OCI-LY7 (cell line): Measurements from ENCODE around the gene SPG7. TPM values are rescaled to one million over a fixed set of nuclear protein-coding genes. Genes with fewer than 3 reads are reported as not detected.

Experiments used
- BruUV-seq: library from RNA; stranded (reverse); fragments of 400-500 nt; replicated peaks from 2 replicates; lab custom pipeline; 2021; lab: Mats Ljungman, UMichigan
- CTCF ChIA-PET: fragments of 300-600 bp; sonication (Branson Sonifier 250); formaldehyde crosslinking; loops from one replicate; lab custom pipeline; 2022; ENCODE audit warnings: antibody characterized with exemption; ENCODE audit not compliant: unreplicated experiment; lab: Charles Lee
- POLR2A ChIA-PET: fragments of 300-600 bp; sonication (Branson Sonifier 250); formaldehyde crosslinking; loops from one replicate; lab custom pipeline; 2022; ENCODE audit warnings: antibody characterized with exemption; lab: Charles Lee
- DNase-seq: peaks from one replicate; pipeline ENCODE4 v3.0.0-alpha.2; 2015; ENCODE audit warnings: low spot score
- H2AFZ ChIP-seq: fragments of 200-600 bp; sonication (generic), shearing (Covaris generic); 2 replicates; pipeline ENCODE4 v1.6.1; 2014; ENCODE audit warnings: mild to moderate bottlenecking, antibody characterized with exemption, low read length, moderate library complexity
- H3K27ac ChIP-seq: fragments of 200-600 bp; sonication (generic); 2 replicates; pipeline ENCODE4 v1.5.1; 2014; ENCODE audit warnings: mixed run types, low read depth, mild to moderate bottlenecking, moderate library complexity, low read length, inconsistent platforms; ENCODE audit not compliant: poor library complexity, severe bottlenecking
- H3K36me3 ChIP-seq: fragments of 200-600 bp; sonication (generic); 2 replicates; pipeline ENCODE4 v1.6.1; 2014; ENCODE audit warnings: mild to moderate bottlenecking, antibody characterized with exemption, low read length, moderate library complexity, mixed read lengths; ENCODE audit not compliant: insufficient read depth
- H3K4me1 ChIP-seq: fragments of 200-600 bp; sonication (generic); 2 replicates; pipeline ENCODE4 v1.5.1; 2014; ENCODE audit warnings: mild to moderate bottlenecking, low read length; ENCODE audit not compliant: insufficient read depth, poor library complexity, severe bottlenecking
- H3K4me2 ChIP-seq: fragments of 200-600 bp; sonication (generic); 2 replicates; pipeline ENCODE4 v1.6.1; 2014; ENCODE audit warnings: mild to moderate bottlenecking, low read length
- H3K4me3 ChIP-seq: fragments of 200-600 bp; sonication (generic); 2 replicates; pipeline ENCODE4 v1.5.1; 2014; ENCODE audit warnings: mild to moderate bottlenecking, low read depth, low read length; ENCODE audit not compliant: poor library complexity, severe bottlenecking
- H3K79me2 ChIP-seq: fragments of 200-600 bp; sonication (generic); 2 replicates; pipeline ENCODE4 v1.6.1; 2016; ENCODE audit warnings: low read depth, mild to moderate bottlenecking, low read length, moderate library complexity, mixed read lengths; ENCODE audit not compliant: insufficient read depth
- H3K9me2 ChIP-seq: fragments of 200-600 bp; sonication (generic); 2 replicates; pipeline ENCODE4 v1.6.1; 2016; ENCODE audit warnings: mild to moderate bottlenecking, low read length, mixed read lengths; ENCODE audit not compliant: insufficient read depth
- H3K9me3 ChIP-seq: fragments of 200-600 bp; sonication (generic); 2 replicates; pipeline ENCODE4 v1.6.1; 2014; ENCODE audit warnings: mild to moderate bottlenecking, mixed run types, low read length, mixed read lengths
- H4K20me1 ChIP-seq: fragments of 200-600 bp; sonication (generic); 2 replicates; pipeline ENCODE4 v1.6.1; 2014; ENCODE audit warnings: mild to moderate bottlenecking, antibody characterized with exemption, low read length, moderate library complexity, mixed read lengths; ENCODE audit not compliant: insufficient read depth
- EZH2phosphoT487 ChIP-seq: fragments of 200-600 bp; sonication (generic); IDR thresholded peaks from 2 replicates; pipeline ENCODE4 v1.6.1; 2018; ENCODE audit warnings: low read depth, borderline replicate concordance, mild to moderate bottlenecking, mixed run types, antibody characterized with exemption, low read length, moderate library complexity, mixed read lengths
- intact Hi-C: fragments of 100-400 bp; cut with micrococcal nuclease; formaldehyde crosslinking; loops from one replicate; pipeline ENCODE4 v1.10.0; 2022; ENCODE audit not compliant: unreplicated experiment
- total RNA-seq, 2 experiments: library from RNA; depleted of rRNA in 1 of 2; stranded (reverse); fragments of >200 nt in 1 of 2; shearing (Covaris generic) in 1 of 2; gene quantifications; 2 replicates each; pipeline ENCODE4 v1.2.3, GENCODE V29; 2014 to 2022
- TF ChIP-seq, protein P1 (sequence below): fragments of 200-600 bp; sonication (generic); conservative IDR thresholded peaks from 2 replicates; pipeline ENCODE4 v1.5.1; 2014; ENCODE audit warnings: mild to moderate bottlenecking, antibody characterized with exemption, low read length, moderate library complexity, mixed read lengths

Gene SPG7
- total RNA-seq, 2 experiments from 2014 or later: 92.7 to 121 TPM

DNA sequence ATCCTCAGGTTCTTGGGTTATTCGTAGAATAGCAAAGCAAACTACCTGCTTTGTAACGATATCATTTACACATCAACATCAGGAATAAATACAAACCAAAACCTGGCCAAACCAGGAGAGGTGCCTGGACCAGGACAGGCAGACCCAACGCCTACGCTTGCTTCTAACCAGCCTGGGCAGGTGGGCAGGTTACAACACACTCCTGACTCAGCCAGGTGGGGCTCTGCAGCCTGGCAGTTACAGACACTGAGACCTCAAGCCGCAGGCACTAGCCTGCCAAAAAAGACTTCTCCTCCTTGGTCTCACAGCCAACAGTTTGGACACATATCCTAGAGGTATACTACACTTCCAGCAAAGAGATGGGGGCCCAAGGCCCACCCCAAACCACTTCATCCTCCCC, 31.8 kb upstream of the SPG7 start:
- POLR2A ChIA-PET: interaction anchor here (0.9 to 1.2 kb wide), 3 partner anchors 10 to 19 kb away, joined by 4 to 7 read pairs (median 4); no protein-coding TSS in a partner anchor
- CTCF ChIA-PET: no interaction called here
- H3K4me1 ChIP-seq: peaks cover 80% of the 10 kb centered on the region
- no TSS peak for BruUV-seq
- peak overlapping the region; percentile 73 for H3K27ac ChIP-seq
- TF ChIP-seq, protein P1, sequence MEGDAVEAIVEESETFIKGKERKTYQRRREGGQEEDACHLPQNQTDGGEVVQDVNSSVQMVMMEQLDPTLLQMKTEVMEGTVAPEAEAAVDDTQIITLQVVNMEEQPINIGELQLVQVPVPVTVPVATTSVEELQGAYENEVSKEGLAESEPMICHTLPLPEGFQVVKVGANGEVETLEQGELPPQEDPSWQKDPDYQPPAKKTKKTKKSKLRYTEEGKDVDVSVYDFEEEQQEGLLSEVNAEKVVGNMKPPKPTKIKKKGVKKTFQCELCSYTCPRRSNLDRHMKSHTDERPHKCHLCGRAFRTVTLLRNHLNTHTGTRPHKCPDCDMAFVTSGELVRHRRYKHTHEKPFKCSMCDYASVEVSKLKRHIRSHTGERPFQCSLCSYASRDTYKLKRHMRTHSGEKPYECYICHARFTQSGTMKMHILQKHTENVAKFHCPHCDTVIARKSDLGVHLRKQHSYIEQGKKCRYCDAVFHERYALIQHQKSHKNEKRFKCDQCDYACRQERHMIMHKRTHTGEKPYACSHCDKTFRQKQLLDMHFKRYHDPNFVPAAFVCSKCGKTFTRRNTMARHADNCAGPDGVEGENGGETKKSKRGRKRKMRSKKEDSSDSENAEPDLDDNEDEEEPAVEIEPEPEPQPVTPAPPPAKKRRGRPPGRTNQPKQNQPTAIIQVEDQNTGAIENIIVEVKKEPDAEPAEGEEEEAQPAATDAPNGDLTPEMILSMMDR: no peak
- TF ChIP-seq EZH2phosphoT487: no peak
- no peak overlapping the region for H2AFZ ChIP-seq
- H3K79me2 ChIP-seq: peaks cover 100% of the 10 kb centered on the region
- H4K20me1 ChIP-seq: peaks cover 73% of the 10 kb centered on the region
- H3K9me2 ChIP-seq: no peaks in the 10 kb centered on the region
- intact Hi-C loops: no loop called here
- no peaks in the 10 kb centered on the region for H3K9me3 ChIP-seq
- peak overlapping the region; percentile 67 for H3K4me2 ChIP-seq
- H3K4me3 ChIP-seq: peak overlapping the region; percentile 43
- no peak for DNase-seq
- H3K36me3 ChIP-seq: peaks cover 45% of the 10 kb centered on the region

DNA sequence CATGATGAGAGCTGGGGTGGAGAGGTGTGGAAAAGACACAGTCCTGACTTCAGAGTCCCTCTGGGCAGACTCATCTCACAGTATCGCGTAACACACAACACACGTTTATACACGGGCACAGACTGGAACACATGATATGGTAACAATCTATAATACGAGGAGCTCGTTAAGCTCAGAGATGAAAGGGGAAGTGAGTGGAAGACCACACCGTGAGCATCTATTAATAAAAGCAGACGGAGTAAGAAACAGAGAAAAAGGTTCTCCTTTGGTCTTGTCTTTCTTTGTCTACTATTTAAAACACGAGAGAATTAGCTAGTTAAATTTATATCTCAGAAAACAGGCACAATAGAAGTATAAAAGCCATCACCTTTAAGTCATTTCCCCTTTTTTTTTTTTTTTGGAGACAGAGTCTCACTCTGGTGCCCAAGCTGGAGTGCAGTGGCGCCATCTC, 31.4 kb upstream of the SPG7 start:
- ChIA-PET POLR2A (interaction anchor here (0.6 to 1.2 kb wide), 4 partner anchors 10 to 163 kb away, joined by 3 to 7 read pairs (median 4); no protein-coding TSS in a partner anchor), CTCF (no interaction called here)
- H3K9me2 ChIP-seq: no peaks in the 10 kb centered on the region
- peaks cover 100% of the 10 kb centered on the region for H3K79me2 ChIP-seq
- peak; percentile 76 for DNase-seq
- peak overlapping the region; percentile 73 for H3K27ac ChIP-seq
- peaks cover 85% of the 10 kb centered on the region for H3K4me1 ChIP-seq
- H3K36me3 ChIP-seq: peaks cover 47% of the 10 kb centered on the region
- H3K9me3 ChIP-seq: no peaks in the 10 kb centered on the region
- BruUV-seq: no TSS peak
- peaks cover 76% of the 10 kb centered on the region for H4K20me1 ChIP-seq
- peak overlapping the region; percentile 67 for H3K4me2 ChIP-seq
- TF ChIP-seq, protein P1: peak; percentile 47; the same call in 1 of the 2 replicates
- TF ChIP-seq EZH2phosphoT487: no peak
- intact Hi-C loops: no loop called here
- no peak overlapping the region for H2AFZ ChIP-seq
- peak overlapping the region; percentile 43 for H3K4me3 ChIP-seq

DNA sequence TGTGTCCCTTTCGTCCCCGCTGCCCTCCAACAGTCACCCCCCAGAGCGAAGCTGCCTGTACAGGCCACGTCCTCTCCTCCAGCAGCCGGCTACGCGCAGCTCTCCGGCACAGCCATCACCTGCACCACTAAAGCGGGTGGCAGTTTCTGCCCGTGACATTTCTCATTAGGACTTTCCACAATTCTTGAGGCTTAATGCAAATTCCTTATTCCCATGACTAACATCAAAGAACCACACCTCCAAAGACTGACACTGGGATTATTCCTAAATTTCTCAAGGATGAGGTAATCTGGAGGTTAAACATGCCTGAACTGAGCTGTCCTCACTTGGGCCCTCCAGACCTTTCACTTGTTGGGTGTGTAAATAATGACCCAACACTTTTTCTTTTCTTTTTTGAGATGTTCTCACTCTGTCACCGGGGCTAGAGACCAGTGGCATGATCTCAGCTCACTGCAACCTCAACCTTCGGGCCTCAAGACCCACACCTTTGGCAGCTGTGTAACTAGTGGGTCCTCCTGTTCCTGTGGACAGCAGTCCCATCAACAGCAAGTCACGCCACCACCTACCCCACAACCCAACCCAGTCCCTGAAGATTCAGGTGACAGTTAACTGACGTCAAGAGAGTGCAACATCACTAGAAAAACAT, 29.5 kb upstream of the SPG7 start:
- Histone ChIP-seq H3K36me3 (peaks cover 46% of the 10 kb centered on the region), H3K4me1 (peaks cover 93% of the 10 kb centered on the region), H3K79me2 (peaks cover 100% of the 10 kb centered on the region), H3K4me3 (peak overlapping the region; percentile 43), H4K20me1 (peaks cover 75% of the 10 kb centered on the region), H3K9me3 (no peaks in the 10 kb centered on the region), H3K9me2 (no peaks in the 10 kb centered on the region), H2AFZ (no peak overlapping the region), H3K4me2 (peak overlapping the region; percentile 67), H3K27ac (peak overlapping the region; percentile 73)
- TF ChIP-seq, protein P1: no peak
- DNase-seq: no peak
- CTCF ChIA-PET: no interaction called here
- POLR2A ChIA-PET: interaction anchor here (0.6 to 0.7 kb wide), 3 partner anchors 17 to 280 kb away, joined by 3 read pairs; no protein-coding TSS in a partner anchor
- no TSS peak for BruUV-seq
- intact Hi-C loops: no loop called here
